ENCODE measurements around the gene RBBP6.
"Not testable (repeated sequence)": the region's sequence is repeated elsewhere in the genome, so short reads cannot be mapped to it uniquely, and the experiment has no call there.

Gene RBBP6

GRCh38 chr16:24573141-24573540, 33.8 kb downstream of the RBBP6 start:
- no peak for DNase-seq

GRCh38 chr16:24574515-24575485, 35.4 kb downstream of the RBBP6 start:
- not testable (repeated sequence) for DNase-seq

GRCh38 chr16:24575791-24576190, 36.4 kb downstream of the RBBP6 start:
- not testable (repeated sequence) for DNase-seq

- DNase-seq, result no peak
Observed at GRCh38 chr16:24577167-24577566, 37.8 kb downstream of the RBBP6 start.

GRCh38 chr16:24580665-24581064, 41.3 kb downstream of the RBBP6 start:
- DNase-seq, result no peak

GRCh38 chr16:24583494-24583893, 44.1 kb downstream of the RBBP6 start:
- no peak for DNase-seq

GRCh38 chr16:24589997-24590396, 50.6 kb downstream of the RBBP6 start:
- DNase-seq, result no peak

- no peak for DNase-seq
Observed at GRCh38 chr16:24598777-24599437, 59.5 kb downstream of the RBBP6 start.

- DNase-seq, result no peak
Observed at GRCh38 chr16:24609417-24609739, 70.0 kb downstream of the RBBP6 start.

GRCh38 chr16:24609740-24610415, 70.5 kb downstream of the RBBP6 start:
- peak; percentile 24 for DNase-seq

- peak; percentile 5 for DNase-seq
Observed at GRCh38 chr16:24610416-24610755, 71.0 kb downstream of the RBBP6 start.

GRCh38 chr16:24611310-24611709, 71.9 kb downstream of the RBBP6 start:
- DNase-seq, result no peak

- no peak for DNase-seq
Observed at GRCh38 chr16:24612656-24613055, 73.3 kb downstream of the RBBP6 start.

- DNase-seq, result not testable (repeated sequence)
Observed at GRCh38 chr16:24613267-24613666, 73.9 kb downstream of the RBBP6 start.

- no peak for DNase-seq
Observed at GRCh38 chr16:24617502-24617901, 78.1 kb downstream of the RBBP6 start.

Measured in stimulated activated CD4-positive, alpha-beta T cell treated with anti-CD3 and anti-CD28 coated beads, Interleukin-4, amount 100 ng/mL, for 24 hours (primary cell).